Choroid plexus epithelial cell (primary cell): ENCODE measurements around the gene PANK4.

Source experiments
- DNase-seq: peaks from one replicate; pipeline ENCODE4 v3.0.0-alpha.2; 2010; ENCODE audit warnings: low read depth
- H3K4me3 ChIP-seq: 2 replicates; pipeline ENCODE4 v1.5.1; 2011; ENCODE audit warnings: low read depth, mild to moderate bottlenecking, control low read depth, low read length, moderate library complexity
- TF ChIP-seq, protein P1 (sequence below): conservative IDR thresholded peaks from 2 replicates; pipeline ENCODE4 v1.5.1; 2011; ENCODE audit warnings: low read depth, mild to moderate bottlenecking, control low read depth, inconsistent platforms, low read length, moderate library complexity

The PANK4 gene

GRCh38 chr1:2471159-2471471 lies 55.3 kb downstream of the PANK4 start:
- no peak overlapping the region for H3K4me3 ChIP-seq
- DNase-seq: no peak
- TF ChIP-seq, protein P1, sequence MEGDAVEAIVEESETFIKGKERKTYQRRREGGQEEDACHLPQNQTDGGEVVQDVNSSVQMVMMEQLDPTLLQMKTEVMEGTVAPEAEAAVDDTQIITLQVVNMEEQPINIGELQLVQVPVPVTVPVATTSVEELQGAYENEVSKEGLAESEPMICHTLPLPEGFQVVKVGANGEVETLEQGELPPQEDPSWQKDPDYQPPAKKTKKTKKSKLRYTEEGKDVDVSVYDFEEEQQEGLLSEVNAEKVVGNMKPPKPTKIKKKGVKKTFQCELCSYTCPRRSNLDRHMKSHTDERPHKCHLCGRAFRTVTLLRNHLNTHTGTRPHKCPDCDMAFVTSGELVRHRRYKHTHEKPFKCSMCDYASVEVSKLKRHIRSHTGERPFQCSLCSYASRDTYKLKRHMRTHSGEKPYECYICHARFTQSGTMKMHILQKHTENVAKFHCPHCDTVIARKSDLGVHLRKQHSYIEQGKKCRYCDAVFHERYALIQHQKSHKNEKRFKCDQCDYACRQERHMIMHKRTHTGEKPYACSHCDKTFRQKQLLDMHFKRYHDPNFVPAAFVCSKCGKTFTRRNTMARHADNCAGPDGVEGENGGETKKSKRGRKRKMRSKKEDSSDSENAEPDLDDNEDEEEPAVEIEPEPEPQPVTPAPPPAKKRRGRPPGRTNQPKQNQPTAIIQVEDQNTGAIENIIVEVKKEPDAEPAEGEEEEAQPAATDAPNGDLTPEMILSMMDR: no peak

DNA sequence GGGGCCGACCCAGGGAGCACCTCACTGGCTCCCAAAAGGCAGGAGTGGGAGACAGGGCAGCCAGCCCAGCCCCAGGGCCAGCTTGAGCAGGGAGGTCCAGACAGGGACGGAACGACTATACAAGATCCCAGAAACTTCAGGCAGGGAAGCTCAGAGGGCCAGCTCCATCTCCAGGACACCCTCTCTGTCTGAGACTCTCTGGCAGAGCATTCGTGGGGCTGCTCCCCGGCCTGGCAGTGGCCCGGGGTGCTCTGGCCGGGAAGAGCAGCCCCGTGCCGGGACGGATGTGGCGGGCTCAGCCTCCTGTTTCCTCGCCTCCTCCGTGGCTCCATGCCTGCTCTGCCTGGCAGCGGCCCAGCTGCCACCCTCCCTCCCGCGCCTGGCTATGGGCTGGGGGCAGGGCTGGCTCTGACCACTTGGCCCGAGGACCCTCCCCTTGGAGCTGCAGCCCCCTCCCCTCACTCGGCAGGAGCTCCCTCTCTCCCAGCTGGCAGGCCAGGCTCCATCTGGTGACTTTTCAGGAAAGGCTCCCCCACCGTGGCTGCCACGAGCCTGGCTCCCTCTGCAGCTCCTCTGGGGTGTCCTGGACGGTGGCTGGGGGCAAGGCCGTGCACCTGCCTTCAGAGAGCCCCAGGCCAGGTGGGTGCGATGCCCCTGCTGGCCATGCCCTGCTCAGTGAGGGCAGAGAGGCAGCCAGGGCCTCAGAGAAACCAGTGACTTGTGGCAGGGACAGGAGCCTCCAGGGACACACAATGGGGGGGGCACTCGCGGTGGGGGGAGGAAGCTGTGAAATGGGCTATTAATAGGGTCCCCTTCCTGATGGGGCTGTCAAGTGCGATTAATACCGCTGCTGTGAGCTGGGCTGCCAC lies 55.9 kb downstream of the PANK4 start:
- DNase-seq: no peak
- TF ChIP-seq, protein P1: no peak
- no peak overlapping the region for H3K4me3 ChIP-seq

- H3K4me3 ChIP-seq: no peak overlapping the region
- TF ChIP-seq, protein P1: no peak
- DNase-seq: no peak
Measured at GRCh38 chr1:2469103-2469940, 57.1 kb downstream of the PANK4 start.

- TF ChIP-seq, protein P1: no peak
- no peak for DNase-seq
- no peak overlapping the region for H3K4me3 ChIP-seq
Measured at GRCh38 chr1:2468540-2468939, 57.9 kb downstream of the PANK4 start.

DNA sequence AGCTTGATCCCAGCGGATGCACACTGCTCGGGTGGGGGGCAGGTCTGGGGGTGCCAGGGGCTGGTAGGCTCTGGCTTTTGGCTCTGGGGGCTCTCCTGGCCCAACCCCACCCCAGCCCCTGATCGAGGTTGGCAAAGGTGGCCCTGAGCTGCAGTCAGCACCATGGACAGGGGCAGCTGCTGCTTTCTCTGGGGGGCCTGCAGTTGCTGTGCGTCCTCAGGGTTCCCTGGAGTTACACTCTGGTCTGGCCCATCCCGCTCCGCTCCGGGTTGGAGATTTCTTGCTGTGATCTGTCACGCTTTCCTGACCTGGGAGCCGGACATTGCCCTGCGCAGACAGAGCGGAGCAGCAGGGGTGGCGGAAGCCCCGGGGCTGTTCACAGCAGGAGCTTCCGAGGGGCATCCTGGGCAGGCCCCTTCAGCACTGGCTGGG lies 58.3 kb downstream of the PANK4 start:
- DNase-seq: peak; percentile 41
- TF ChIP-seq, protein P1: no peak
- H3K4me3 ChIP-seq: no peak overlapping the region

GRCh38 chr1:2466958-2467554 lies 59.3 kb downstream of the PANK4 start:
- no peak overlapping the region for H3K4me3 ChIP-seq
- DNase-seq: no peak
- TF ChIP-seq, protein P1: no peak
